NOMO-1 (cell line): ENCODE data around the gene SUPT6H.
A peak's percentile ranks its signal among the peaks of the same experiment; 100 is the strongest.
"Not testable (repeated sequence)": the region's sequence is repeated elsewhere in the genome, so short reads cannot be mapped to it uniquely, and the experiment has no call there.

Source experiments
- DNase-seq, 2 experiments: peaks; one replicate each; lab custom pipeline; 2025; ENCODE audit not compliant: unreplicated experiment in 2 of 2; lab: John Stamatoyannopoulos, UW

Gene SUPT6H

DNA sequence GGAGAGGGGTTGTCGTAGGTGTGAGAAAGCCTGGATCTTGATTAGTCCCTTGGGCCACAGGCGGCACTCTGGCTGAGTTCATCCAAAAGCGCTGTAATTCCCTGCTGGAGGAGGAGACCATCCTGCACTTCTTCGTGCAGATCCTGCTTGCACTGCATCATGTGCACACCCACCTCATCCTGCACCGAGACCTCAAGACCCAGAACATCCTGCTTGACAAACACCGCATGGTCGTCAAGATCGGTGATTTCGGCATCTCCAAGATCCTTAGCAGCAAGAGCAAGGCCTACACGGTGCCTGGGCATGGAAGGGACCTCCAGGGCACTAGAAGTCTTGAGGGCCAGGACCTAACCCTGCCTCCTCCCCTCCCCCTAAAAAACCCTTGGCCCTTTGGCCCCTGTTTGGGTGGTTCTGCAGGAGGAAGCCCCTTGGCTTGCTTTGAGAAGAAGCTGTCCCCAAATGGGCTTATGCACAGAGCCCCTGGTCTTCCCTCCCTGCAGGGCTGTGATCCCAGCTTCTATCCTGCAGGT is 72.8 kb downstream of the SUPT6H start:
- DNase-seq: no peak

DNA sequence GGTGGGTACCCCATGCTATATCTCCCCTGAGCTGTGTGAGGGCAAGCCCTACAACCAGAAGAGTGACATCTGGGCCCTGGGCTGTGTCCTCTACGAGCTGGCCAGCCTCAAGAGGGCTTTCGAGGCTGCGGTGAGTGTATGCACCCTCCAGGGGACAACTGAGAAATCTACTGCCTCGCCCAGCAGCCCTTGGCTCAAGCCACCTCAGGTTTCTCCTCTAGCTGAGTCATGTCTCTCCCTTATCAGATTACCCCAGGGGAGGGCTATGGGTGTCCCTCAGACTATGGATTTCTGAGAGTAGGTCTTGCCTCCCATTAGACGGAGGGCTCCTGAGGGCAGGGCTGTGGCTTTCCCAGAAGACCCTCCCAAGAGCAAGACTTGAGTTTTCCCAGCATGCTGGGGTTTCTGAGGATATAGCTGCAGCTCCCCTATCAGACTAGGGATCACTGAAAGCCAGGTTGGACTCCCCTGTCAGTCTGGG is 73.3 kb downstream of the SUPT6H start:
- DNase-seq: no peak

DNA sequence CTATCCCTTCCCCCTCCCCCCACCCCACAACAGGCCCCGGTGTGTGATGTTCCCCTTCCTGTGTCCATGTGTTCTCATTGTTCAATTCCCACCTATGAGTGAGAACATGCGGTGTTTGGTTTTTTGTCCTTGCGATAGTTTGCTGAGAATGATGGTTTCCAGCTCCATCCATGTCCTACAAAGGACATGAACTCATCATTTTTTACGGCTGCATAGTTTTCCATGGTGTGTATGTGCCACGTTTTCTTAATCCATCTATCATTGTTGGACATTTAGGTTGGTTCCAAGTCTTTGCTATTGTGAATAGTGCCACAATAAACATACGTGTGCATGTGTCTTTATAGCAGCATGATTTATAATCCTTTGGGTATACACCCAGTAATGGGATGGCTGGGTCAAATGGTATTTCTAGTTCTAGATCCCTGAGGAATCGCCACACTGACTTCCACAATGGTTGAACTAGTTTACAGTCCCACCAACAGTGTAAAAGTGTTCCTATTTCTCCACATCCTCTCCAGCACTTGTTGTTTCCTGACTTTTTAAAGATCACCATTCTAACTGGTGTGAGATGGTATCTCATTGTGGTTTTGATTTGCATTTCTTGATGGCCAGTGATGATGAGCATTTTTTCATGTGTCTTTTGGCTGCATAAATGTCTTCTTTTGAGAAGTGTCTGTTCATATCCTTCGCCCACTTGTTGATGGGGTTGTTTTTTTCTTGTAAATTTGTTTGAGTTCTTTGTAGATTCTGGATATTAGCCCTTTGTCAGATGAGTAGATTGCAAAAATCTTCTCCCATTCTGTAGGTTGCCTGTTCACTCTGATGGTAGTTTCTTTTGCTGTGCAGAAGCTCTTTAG is 74.1 kb downstream of the SUPT6H start:
- not testable (repeated sequence) for DNase-seq

DNA sequence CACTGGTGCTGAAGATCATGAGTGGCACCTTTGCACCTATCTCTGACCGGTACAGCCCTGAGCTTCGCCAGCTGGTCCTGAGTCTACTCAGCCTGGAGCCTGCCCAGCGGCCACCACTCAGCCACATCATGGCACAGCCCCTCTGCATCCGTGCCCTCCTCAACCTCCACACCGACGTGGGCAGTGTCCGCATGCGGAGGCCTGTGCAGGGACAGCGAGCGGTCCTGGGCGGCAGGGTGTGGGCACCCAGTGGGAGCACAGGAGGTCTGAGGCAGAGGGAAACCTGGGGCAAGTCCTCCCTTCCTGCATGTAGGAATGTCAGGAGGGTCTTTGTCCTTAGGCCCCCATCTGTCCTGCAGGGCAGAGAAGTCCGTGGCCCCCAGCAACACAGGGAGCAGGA is 75.3 kb downstream of the SUPT6H start:
- DNase-seq: no peak

DNA sequence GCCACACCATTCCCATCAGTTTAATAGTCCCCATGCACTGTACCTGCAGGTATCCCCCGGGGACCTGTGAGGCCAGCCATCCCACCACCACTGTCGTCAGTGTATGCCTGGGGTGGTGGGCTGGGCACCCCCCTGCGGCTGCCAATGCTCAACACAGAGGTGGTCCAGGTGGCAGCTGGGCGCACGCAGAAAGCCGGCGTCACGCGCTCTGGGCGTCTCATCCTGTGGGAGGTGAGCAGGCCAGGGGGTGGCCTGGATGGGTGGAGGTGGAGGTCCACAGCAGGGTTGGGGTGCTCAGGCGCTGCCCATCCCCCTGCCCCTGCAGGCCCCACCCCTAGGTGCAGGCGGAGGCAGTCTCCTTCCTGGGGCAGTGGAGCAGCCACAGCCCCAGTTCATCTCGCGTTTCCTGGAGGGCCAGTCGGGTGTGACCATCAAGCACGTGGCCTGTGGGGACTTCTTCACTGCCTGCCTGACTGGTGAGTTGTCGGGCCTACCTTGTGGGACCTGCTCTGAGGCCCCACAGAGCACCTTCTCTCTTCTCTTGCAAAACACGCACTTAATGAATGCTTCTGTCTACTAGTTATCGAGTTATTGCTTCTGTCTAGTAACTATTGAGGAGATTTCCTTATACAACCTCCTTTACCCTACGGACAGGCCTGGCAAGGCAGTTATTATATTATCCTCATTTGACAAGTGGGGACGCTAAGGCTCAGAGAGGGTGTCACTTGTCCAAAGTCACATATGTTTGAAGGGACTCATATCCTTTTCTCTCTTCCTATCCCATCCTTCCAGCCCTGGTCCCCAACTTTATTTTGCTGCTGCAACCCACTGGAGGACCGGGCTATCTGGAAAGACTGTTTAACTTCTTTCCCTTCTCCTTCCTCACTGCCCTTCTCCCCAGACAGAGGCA is 76.0 kb downstream of the SUPT6H start:
- no peak for DNase-seq

DNA sequence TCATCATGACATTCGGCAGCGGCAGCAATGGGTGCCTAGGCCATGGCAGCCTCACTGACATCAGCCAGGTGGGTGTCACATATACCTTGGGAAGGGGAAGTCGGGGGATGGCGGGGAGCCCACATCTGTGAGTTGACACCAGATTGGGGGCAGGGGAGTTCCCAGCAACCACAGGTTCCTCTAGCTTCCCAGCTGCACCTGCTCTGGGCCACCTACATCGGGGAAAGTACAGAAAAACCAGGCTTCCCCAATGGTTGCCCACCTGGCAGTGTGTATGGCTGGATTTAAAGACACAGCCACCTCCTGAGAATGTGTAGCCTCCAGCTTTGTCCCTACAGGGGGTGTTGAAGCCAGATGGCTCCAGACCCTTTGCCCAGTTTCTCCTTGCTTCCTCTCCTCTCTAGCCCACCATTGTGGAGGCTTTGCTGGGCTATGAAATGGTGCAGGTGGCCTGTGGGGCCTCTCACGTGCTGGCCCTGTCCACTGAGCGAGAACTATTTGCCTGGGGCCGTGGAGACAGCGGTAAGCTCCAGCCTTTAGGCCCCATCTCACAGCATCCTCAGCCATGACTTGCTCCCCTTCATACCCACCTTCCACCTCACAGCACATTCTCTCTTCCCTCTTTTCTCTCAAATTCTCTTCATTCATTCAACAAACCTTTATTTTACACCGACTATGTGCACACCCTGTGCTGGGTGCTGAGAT is 76.8 kb downstream of the SUPT6H start:
- DNase-seq: no peak

DNA sequence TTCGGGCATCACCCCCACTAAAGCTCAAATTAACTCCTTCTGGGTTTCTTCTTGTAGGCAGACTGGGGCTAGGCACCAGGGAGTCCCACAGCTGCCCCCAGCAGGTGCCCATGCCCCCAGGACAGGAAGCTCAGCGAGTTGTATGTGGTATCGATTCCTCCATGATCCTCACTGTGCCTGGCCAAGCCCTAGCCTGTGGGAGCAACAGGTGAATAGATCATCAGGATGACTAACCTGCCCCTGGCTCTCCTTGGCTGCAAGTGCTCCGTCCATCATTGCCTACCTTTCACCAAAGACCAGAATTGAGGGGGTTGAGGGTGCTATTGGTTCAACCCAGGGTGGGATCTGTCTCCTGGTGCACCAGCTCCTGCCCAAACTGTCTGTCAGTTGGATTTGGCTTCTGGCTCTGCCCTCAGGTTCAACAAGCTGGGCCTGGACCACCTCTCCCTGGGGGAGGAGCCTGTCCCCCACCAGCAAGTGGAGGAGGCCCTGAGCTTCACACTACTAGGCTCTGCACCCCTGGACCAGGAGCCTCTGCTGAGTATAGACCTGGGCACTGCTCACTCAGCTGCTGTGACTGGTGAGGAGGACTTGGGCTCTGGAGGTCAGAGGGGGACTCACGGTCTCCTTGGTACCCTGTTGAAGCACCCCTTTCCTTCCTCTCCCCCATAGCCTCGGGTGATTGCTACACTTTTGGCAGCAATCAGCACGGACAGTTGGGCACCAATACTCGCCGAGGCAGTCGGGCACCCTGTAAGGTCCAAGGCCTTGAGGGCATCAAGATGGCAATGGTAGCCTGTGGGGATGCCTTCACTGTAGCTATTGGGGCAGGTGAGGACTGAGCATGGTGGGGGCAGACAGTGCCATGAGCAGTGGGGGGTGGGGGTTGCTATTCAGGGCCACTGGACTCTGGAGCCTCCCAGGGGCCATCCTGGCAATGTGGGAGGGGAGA is 78.7 kb downstream of the SUPT6H start:
- no peak for DNase-seq

DNA sequence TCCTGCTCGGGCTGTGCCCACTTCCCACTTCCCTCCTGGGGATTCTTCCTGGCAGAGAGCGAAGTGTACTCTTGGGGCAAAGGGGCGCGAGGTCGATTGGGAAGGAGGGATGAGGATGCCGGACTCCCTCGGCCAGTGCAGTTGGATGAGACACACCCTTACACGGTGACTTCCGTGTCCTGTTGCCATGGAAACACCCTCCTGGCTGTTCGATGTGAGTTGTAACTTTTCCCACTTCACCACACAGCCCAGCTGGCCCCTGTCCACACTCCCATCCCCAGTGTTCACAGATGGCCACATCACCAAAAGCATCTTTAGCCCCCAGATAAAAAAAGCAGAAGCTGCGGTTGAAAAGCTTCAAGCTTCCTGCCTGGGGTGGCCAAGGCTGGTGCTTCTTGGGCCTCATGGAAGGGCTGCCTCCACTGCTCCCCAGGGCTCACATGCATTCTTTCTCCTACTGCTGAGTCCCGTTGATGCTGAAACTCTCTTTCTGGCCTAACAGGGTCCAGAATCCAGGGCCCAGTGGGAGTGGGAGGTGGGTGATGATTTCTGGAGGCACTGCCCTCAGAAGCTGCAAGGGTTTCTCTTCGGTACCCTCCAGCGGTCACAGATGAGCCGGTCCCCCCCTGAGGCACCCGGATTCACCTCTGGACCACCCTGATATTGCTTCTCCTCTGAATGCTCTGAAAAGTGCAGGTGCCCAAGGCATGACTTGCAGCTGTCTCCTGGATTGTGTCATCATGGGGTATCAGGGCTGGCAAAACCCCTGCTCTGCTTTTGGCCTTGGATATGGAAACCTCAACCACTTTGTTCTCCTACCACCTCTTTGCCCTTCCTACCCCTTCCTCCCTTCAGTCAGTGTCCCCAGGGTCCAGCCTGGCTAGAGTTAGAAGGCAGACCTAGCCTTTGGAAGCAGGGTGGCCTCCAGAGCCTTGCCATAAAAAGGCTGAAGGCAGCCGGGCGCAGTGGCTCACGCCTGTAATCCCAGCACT is 79.6 kb downstream of the SUPT6H start:
- DNase-seq: peak; percentile 73 to 75

DNA sequence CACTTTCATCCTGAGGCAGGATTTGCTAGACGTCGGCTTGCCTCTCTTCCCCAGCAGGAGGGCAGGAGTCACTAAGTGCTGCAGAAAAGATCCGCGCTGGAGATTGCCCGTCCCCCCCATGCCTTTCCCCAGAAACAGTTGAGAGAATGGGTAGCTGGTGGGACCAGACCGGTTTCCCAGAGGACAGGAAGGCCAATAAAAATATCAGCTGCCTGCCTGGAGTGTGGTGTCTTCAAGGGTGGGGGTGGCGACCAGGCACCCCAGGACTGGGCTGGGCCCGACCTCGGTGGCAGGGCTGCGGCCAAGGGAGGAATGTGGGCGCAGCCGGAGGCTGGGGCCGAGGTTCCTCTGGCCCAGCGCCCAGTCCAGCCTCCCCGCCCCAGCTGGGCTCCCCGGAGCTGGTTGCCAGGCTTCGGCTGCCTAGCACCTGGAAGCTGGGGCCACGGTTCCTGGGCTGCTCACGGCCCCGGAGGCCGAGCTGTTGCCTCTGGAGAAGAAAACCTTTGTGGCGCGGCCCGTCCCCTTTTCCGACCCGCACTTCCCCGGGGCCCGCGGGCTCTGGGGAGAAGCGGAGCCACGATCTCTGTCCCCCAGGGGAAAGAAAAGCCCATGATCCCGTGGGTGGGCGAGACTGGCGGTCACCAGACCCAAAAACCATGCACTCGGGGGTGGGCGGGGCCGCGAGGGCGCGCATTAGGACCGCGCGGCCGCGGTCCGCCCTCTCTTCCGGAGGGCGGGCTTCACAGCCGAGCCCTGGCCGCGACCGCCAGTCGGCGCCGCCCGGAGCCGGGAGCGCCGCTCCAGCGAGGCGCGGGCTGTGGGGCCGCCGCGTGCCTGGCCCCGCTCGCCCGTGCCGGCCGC is 81.5 kb downstream of the SUPT6H start, which contains the start of gene TRAF4:
Gene TRAF4, plus strand, starts transcription at position 769 of the 861 bp plus-strand sequence. CDS start 102 bp downstream, outside the sequence.
- DNase-seq: peak; percentile 65 to 76

DNA sequence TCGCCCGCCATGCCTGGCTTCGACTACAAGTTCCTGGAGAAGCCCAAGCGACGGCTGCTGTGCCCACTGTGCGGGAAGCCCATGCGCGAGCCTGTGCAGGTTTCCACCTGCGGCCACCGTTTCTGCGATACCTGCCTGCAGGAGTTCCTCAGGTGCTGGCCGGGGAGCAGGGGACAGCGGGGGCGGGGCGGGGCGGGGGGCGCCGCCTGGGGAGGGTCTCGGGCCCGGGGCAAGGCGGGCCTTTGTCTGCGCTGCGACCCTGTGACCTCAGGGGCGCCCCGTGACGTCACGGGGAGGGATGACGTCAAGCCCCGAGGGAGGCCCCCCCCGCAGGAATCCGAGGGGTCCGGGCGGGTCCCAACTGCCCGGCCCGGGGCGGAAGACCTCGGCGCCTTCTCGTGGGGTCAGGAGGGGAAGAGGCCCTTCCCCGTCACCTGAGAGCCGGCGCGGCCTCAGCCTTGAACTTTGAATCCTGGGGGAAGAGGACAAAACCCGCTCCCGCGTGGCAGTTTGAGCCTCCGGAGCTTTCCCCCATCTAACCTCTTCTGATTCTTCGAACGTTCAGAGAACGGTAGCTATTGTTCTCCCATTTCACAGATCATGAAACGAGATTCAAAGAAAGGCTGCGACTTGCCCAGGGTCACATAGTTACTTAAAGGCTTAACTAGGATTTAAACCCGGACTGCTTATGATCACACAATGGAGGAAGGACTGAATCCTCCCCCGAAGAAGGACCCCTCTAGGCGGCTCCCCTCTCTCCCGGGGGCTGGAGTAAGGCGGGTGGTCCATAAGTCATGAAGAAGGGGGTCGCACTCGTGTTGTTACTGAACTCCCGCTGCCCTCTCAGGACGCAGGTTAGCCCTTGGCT is 82.3 kb downstream of the SUPT6H start:
- DNase-seq: no peak

DNA sequence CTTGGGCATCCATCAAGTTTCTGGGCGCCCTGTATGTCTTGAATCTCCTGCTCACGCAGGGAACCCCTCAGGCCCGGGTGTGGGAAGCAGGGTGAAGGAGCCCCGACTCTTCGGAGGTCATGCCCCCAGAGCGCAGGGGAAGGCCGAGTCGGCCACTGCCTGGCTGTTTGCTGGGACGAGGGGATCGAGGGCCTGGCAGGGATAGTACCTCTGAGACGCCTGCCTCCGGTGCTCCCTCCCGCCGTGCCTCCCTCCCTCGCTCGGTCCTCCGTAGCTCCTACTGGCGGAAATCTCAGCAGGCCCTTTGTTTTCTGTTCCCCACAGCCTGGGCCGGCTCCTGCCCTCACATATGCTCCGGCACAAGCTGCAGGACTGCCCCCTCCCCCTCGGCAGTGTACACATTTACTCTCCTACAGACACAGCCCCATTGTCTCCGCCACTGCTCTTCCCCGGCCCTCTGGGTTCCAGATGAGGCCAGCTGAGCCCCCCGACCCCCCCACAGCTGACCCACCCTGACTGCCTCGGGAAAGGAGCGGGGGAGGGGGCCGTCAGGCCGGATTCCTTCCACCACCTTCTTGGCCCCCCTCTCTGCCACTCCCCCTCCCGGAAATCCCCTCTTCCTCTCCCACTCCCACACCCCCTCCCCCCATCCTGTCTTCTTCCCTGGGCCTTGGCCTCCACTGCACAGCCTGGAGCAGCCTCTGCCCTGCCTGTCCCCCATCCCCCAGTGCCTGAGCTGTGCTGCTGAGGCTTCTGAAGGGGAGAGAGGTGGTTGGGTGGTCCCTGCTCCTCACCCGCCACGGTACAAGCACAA is 83.2 kb downstream of the SUPT6H start:
- no peak for DNase-seq

DNA sequence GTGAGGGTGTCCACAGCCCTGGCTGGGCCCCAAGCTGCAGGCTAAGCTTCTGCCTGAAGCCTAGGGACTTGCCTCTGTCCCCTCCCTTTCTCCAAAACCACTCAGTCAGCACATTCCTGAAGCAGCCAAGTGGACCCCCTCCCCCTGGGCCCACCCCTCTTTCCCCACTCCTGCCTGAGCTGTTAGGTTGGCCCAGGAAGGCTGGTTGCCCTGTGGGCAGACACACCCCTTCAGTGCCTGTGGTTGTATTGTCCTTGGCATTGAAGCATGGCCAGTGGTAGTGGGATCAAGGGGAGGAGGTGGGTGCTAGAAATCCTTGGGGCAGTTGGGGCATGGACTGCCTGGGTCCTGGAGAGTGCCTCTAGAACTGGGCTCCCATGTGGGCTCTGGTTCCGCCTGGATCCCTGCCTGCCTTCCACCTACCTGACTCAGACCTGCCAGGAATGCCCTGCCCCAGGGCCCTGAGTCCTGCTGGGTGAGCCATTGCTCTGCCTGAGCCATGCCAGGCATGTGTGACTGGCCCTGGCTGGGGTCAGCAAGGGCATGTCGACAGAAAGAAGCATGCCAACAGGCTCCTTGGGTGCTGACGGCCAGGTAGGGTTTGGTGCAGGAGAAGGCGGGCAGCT is 83.9 kb downstream of the SUPT6H start:
- DNase-seq: no peak

DNA sequence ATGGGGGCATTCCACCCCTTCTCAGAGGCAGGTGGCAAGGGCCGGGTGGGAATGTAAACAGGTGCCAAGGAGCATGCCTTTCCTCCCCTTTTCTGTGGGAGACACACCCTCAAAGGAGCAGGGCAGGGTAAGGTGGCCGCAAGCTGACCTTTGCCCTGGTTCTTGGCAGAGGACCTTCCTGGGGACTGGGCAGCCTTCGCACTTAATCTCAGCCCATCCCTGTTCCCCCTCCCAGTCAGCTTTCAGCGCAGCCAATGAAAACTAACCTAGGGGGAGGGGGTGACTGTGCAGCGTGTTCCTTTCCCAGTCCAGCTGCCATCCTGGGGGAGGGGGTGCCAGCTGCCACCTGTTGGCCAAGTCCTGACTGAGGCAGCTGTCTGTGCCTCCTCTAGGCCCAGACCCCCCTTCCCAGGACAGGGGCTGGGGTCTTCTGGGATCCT is 84.6 kb downstream of the SUPT6H start:
- no peak for DNase-seq

DNA sequence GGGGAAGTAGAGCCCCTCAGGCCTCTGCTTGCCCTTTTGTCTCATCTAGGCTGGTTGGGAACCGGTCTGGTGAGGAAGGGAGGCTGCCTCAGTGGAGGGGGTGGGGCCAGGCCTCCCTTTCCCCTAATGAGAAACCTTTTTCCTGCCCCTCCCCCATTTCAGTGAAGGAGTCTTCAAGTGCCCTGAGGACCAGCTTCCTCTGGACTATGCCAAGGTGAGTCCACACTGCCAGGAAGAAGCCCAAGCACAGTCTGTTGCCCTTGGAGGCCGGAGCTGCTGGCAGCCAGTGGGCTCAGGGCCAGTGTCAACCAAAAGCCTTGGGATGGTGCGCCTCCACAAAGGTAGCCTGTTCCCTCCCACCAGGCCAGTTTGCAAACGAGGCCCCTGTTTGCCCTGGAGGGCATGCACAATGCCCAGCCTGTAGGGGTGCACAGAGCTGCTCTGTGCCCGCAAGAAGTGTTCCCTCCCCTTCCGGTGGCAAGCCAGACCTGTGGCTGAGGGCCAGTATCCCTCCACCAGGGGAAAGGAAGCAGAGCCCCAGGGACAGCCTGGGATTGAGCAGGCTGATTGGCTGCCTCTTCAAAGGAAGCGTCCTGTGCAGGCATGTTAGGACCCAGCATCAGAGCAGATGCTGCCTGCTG is 85.2 kb downstream of the SUPT6H start:
- no peak for DNase-seq
